GM19238 (cell line): ENCODE measurements around the gene ERP27.

Source experiments
- DNase-seq: peaks from one replicate; pipeline ENCODE4 v3.0.0; 2011; ENCODE audit warnings: low spot score; ENCODE audit not compliant: insufficient read length

The ERP27 gene

DNA sequence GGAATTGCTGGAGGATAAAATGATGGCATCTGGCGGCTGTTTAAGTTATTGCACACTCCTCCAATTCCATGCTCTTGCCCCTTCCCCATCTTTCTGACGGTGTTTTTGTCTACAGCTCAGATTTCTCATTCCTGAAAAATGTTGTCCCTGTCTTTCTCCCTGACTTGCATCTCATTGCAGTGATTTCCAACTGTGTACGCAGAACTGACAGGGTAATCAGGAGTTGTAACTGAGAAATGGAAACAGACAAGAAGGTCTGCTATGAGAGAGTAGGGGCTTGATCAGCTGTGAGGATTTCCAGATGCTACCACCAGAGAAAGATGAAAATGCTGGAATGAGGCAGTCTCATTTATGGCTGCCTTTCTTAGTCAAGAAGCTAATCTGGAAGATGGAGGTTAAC lies 1.3 kb downstream of the ERP27 start:
- no peak for DNase-seq

DNA sequence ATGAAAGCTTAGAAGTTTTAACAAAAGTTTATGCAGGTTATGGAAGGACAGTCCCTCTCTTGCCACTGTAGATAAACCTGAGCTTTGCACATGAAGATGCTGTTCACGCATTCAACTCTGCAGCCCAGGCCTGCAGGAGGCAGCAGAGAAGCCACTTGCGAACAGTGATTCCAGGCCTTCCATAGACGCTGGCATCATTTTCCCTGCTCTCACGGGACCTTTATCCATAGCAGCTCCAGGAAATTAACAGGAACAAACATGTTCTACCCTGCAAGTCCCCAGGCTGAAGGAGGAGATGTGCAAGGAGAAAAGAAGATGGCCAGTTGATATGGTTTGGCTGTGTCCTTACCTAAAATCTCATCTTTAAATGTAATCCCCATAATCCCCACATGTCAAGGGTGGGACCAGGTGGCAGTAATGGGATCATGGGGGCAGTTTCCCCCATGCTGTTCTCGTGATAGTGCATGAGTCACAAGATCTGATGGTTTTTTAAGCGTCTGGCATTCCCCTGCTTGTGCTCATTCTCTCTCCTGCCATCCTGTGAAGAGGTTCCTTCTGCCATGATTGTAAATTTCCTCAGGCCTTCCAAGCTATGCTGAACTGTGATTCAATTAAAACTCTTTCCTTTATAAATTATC lies 2.0 kb downstream of the ERP27 start:
- no peak for DNase-seq

DNA sequence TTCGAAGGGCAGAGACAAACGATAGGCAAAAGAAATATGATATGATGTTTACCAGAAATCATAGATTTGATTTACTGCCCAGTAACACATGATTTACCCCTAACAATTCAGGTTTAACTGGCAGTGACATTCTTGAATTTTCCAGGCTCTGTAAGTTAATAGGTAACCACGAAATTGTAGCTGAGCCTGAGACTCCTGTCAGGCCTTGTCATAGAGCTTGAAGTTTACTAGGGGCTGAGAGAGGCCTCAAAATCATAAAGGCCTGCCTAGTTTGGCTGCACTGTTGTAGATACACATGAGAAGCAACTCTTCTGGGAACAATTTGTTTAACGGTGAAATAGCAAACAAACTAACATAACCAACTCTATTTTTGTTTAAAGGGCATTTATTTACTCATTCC lies 3.3 kb downstream of the ERP27 start:
- DNase-seq: no peak

GRCh38 chr12:14934511-14934910 lies 3.8 kb downstream of the ERP27 start:
- no peak for DNase-seq

- DNase-seq: no peak
Observed at GRCh38 chr12:14931791-14932560, 6.4 kb downstream of the ERP27 start.

DNA sequence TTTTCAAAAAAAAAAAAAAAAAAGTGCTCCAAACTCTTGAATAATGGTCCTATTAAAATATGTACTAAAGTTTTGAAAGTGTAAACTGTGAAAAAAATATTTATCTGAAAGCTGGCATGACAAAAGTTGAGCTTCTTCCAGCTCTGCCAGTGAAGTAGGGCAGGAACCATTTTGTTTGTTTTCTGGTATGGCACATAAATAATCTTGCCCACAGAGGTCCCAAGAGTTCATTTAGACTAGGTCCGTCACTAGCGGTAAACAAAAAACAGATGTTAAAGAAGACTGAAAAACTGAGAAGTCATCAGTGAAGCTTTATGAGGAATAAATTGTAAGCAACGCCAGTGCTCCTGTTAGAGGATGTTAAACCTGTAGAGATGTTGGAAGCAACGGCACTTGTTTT lies 7.0 kb downstream of the ERP27 start:
- no peak for DNase-seq

DNA sequence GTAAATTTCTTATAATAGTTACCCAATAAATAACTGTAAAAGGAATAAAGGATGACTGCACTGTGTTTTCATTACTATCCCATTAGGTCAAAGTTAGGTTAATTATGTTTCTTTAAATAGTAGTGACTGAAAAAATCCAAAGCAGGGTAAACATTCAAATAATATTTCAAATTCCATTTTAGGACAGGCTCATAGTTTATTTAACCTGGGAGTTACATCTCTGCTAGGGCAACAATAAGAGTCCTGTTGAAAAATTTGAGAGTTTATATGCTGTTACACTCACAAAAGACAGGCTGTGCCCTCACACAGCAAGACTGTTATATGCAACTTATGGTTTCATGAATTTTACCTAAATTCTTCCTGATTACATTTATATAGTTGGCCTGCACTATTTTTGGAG lies 8.0 kb downstream of the ERP27 start:
- DNase-seq: no peak

DNA sequence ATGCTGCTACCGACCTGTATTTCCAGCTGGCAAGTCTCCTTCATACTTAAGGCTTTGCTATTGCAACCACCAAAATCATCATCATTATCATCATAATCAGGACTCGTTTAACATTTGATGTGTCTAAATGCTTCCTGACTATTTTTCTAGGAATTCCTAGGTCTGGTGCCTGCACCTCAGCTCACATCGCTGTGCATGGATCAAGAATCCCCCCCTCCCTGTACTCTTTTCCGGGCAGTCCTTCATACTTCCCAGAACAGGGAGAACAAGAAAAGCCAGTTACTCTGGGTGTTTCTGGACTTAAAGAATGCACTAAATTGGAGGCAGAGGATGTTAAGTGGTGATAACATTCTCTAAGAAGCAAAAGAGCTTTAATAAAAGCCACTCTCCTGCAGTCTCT lies 9.4 kb downstream of the ERP27 start:
- DNase-seq: no peak

- no peak for DNase-seq
Observed at GRCh38 chr12:14927267-14927666, 11.1 kb downstream of the ERP27 start.

DNA sequence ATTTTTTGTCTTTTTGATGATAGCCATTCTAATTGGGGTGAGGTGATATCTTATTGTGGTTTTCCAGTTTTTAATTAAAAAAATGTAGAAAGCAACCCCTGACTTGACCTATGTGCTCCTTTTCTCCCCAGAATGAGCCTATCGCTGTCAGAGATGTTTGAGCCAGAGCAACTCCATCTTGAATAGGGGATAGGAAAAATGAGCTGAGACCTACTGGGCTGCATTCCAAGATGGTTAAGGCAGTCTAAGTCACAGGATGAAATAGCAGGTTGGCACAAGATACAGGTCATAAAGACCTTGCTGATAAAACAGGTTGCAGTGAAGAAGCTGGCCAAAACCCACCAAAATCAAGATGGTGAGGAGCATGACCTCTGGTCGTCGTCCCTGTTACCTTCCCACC lies 13.8 kb downstream of the ERP27 start:
- DNase-seq: no peak

GRCh38 chr12:14923944-14924343 lies 14.4 kb downstream of the ERP27 start:
- DNase-seq: no peak

GRCh38 chr12:14921218-14921617 lies 17.1 kb downstream of the ERP27 start:
- DNase-seq: no peak

GRCh38 chr12:14920475-14921126 lies 17.7 kb downstream of the ERP27 start:
- DNase-seq: no peak

GRCh38 chr12:14919455-14919854 lies 18.9 kb downstream of the ERP27 start:
- no peak for DNase-seq

DNA sequence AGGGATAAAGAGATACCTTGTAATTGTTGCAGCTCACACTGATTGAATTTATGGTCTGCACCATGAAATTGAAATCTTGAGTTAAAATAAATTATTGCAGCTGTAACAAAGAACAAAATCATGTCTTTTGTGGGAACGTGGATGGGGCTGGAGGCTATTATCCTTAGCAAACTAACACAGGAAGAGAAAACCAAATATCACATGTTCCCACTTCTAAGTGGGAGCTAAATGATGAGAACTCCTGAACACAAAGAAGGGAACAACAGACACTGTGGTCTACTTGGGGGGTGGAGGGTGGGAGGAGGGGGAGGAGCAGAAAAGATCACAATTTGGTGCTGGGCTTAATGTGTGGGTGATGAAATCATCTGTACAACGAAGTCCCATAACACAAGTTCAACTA lies 22.6 kb downstream of the ERP27 start:
- DNase-seq: no peak

DNA sequence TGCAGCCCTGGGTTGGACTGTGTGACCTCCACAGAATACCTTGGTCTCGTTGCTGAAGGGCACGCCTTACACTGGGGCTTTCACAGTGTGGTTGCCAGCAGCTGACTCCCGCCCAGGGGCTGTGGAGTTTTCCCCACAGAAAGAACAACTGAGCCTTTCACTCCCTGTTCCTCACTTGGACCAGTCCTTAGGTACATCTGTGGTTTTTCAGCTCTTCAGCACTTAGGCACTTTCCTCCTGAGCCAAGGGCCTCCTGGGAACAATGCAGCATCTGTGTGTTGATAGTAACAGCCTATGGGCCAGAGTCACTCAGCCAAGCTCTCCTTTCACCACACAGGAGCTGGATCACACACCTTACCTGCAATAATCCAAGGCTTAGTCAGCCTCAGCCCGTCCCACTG lies 25.0 kb downstream of the ERP27 start:
- no peak for DNase-seq

DNA sequence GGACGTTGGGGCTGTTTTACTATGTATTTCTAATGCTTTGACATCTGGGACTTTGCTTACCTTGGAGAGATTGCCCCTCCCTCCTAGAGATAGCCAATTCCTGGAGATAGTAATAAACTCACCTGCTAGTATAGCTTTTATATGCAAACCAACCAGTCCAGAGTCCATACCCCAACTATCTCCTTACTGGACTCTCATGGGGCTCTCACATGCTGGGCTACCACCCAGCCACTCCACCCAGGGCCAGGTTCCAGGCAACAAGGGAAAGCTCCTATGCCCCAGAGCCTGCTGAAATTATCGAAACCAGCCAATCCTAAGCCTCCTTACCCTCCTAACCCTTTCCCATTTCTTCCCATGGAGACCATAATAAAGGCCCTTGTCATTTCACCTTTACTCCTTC lies 27.2 kb downstream of the ERP27 start:
- no peak for DNase-seq

GRCh38 chr12:14910090-14910915 lies 28.0 kb downstream of the ERP27 start:
- DNase-seq: no peak

DNA sequence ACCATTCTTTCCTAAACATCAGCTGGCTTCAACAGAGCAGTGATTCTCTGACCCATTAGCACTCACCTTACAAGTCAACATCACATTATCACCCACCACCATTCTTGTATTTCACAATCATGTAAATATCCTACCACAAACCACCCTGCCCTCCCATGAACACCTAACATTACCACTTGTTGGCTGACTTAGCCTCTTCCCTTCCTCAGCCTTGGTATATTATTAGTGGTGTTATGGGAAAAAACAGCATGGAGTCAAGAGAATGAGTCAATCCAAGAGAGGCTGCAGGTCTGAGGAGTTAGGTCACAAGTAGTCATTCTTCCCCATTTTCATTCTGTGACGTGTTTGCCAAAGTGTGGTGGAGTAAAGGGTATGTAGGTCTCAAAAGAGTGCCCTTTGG lies 30.4 kb downstream of the ERP27 start:
- no peak for DNase-seq

DNA sequence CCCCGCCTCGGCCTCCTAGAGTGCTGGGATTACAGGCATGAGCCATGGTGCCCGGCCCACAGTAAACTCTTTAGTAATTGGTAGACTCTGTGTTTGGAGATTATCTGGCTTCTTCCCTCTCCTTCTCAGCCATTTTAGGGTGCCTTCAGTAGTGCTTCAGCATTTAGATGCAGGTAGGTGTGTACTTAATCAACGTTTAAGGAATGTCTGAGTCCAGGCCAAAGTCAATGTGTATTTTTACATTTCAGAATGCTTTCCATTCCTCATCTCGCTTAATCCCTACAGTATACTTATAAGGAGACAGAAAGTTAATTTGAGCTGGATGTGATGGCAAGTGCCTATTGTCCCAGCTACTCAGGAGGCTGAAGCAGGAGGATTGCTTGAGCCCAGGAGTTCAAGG lies 32.2 kb downstream of the ERP27 start:
- DNase-seq: no peak

GRCh38 chr12:14905269-14906004 lies 32.9 kb downstream of the ERP27 start:
- no peak for DNase-seq
